H1 (cell line): ENCODE data around the gene SETD1B. TPM values are rescaled to one million over a fixed set of nuclear protein-coding genes. Genes with fewer than 3 reads are reported as not detected.

Source experiments
- CTCF ChIA-PET: fragments of 300-600 bp; sonication (Branson Sonifier 250); formaldehyde crosslinking; loops from one replicate; lab custom pipeline; 2021; ENCODE audit not compliant: partially characterized antibody; lab: Charles Lee
- POLR2A ChIA-PET: fragments of 300-600 bp; sonication (Branson Sonifier 250); formaldehyde crosslinking; loops from one replicate; lab custom pipeline; 2021; ENCODE audit warnings: inconsistent platforms; ENCODE audit not compliant: partially characterized antibody; lab: Charles Lee
- DNase-seq, 2 experiments: peaks; one replicate each; pipeline versions ENCODE4 v3.0.0 to v3.0.0-alpha.2; 2010 to 2022; ENCODE audit warnings: low spot score in 2 of 2, low read depth in 1 of 2, mixed read lengths in 1 of 2
- FAIRE-seq: peaks from 2 replicates; lab custom pipeline; 2011; peaks lifted over from hg19 to GRCh38; lab: Jason Lieb, UNC
- H2AFZ ChIP-seq: 2 replicates; pipeline ENCODE4 v1.8.1; 2012; ENCODE audit warnings: low read length, inconsistent platforms
- H2AK5ac ChIP-seq: 2 replicates; pipeline ENCODE4 v1.6.1; 2013; ENCODE audit warnings: low read depth, low read length
- H2BK120ac ChIP-seq: replicated peaks from 2 replicates; pipeline ENCODE3; 2013; ENCODE audit warnings: low read depth, low read length, inconsistent platforms
- H2BK12ac ChIP-seq: 2 replicates; pipeline ENCODE4 v1.6.1; 2013; ENCODE audit warnings: low read depth, low read length
- H2BK15ac ChIP-seq: 2 replicates; pipeline ENCODE4 v1.6.1; 2013; ENCODE audit warnings: low read length
- H2BK20ac ChIP-seq: 2 replicates; pipeline ENCODE4 v1.6.1; 2013; ENCODE audit warnings: low read length
- H2BK5ac ChIP-seq: 2 replicates; pipeline ENCODE4 v1.6.1; 2013; ENCODE audit warnings: low read depth, low read length
- H3K14ac ChIP-seq: 2 replicates; pipeline ENCODE4 v1.6.1; 2013; ENCODE audit warnings: inconsistent platforms; ENCODE audit not compliant: insufficient read length
- H3K18ac ChIP-seq: 2 replicates; pipeline ENCODE4 v1.6.1; 2013; ENCODE audit warnings: low read length; ENCODE audit errors: extremely low read depth
- H3K23ac ChIP-seq: 2 replicates; pipeline ENCODE4 v1.6.1; 2013; ENCODE audit warnings: inconsistent platforms; ENCODE audit not compliant: insufficient read length
- H3K23me2 ChIP-seq: 2 replicates; pipeline ENCODE4 v1.6.1; 2013; ENCODE audit warnings: low read depth, low read length
- H3K27ac ChIP-seq: 2 replicates; pipeline ENCODE4 v1.6.1; 2011; ENCODE audit warnings: low read depth, low read length, inconsistent platforms
- H3K27me3 ChIP-seq, 4 experiments: replicated peaks in 1 of 4; 1 replicate in 1 of 4; 2 replicates in 3 of 4; pipeline versions ENCODE4 v1.6.1 to v1.8.1; 2011 to 2013; ENCODE audit warnings: low read length in 3 of 4, mild to moderate bottlenecking in 3 of 4, inconsistent platforms in 2 of 4, mixed read lengths in 2 of 4, moderate library complexity in 1 of 4; ENCODE audit not compliant: control insufficient read depth in 3 of 4, insufficient read depth in 3 of 4; ENCODE audit errors: extremely low read depth in 1 of 4
- H3K36me3 ChIP-seq, 4 experiments: 2 replicates each; pipeline versions ENCODE4 v1.6.1 to v1.8.1; 2011 to 2013; ENCODE audit warnings: mild to moderate bottlenecking in 4 of 4, low read length in 3 of 4, moderate library complexity in 2 of 4, control low read depth in 1 of 4, inconsistent platforms in 1 of 4; ENCODE audit not compliant: insufficient read depth in 4 of 4, control insufficient read depth in 2 of 4
- H3K4ac ChIP-seq: replicated peaks from 2 replicates; pipeline ENCODE3; 2013; ENCODE audit warnings: low read length, low read depth, mixed read lengths, inconsistent platforms; ENCODE audit not compliant: insufficient read length
- H3K4me1 ChIP-seq, 4 experiments: replicated peaks in 1 of 4; 1 replicate in 1 of 4; 2 replicates in 3 of 4; pipeline versions ENCODE4 v1.6.1 to v1.8.1; 2011 to 2013; ENCODE audit warnings: low read length in 3 of 4, inconsistent platforms in 2 of 4, mixed read lengths in 1 of 4; ENCODE audit not compliant: insufficient read depth in 4 of 4, control insufficient read depth in 3 of 4
- H3K4me2 ChIP-seq, 2 experiments: 2 replicates each; pipeline versions ENCODE4 v1.6.1 to v1.8.1; 2011 to 2013; ENCODE audit warnings: low read depth in 2 of 2, low read length in 2 of 2, control low read depth in 1 of 2, inconsistent platforms in 1 of 2, mild to moderate bottlenecking in 1 of 2; ENCODE audit not compliant: insufficient read depth in 1 of 2
- H3K4me3 ChIP-seq, 4 experiments: fragments of 200-600, 300-600 bp in 1 of 4; sonication (generic), shearing (Covaris generic), sonication (Bioruptor Twin) in 1 of 4; 2 replicates each; pipeline versions ENCODE4 v1.5.1 to v1.8.1; 2011 to 2016; ENCODE audit warnings: low read length in 4 of 4, low read depth in 3 of 4, control low read depth in 2 of 4, inconsistent platforms in 2 of 4, mild to moderate bottlenecking in 2 of 4, mixed read lengths in 1 of 4, moderate library complexity in 1 of 4; ENCODE audit not compliant: insufficient read depth in 2 of 4; ENCODE audit errors: extremely low read depth in 1 of 4
- H3K56ac ChIP-seq: replicated peaks from 2 replicates; pipeline ENCODE3; 2013; ENCODE audit warnings: low read depth, mild to moderate bottlenecking, mixed read lengths, low read length, inconsistent platforms; ENCODE audit not compliant: insufficient read length
- H3K79me1 ChIP-seq: 2 replicates; pipeline ENCODE4 v1.6.1; 2013; ENCODE audit warnings: low read depth, low read length, control low read depth
- H3K79me2 ChIP-seq, 2 experiments: 2 replicates each; pipeline versions ENCODE4 v1.6.1 to v1.8.1; 2012 to 2013; ENCODE audit warnings: low read length in 2 of 2, mild to moderate bottlenecking in 2 of 2, inconsistent platforms in 1 of 2; ENCODE audit not compliant: insufficient read depth in 2 of 2, control insufficient read depth in 1 of 2
- H3K9ac ChIP-seq, 4 experiments: replicated peaks in 1 of 4; 1 replicate in 1 of 4; 2 replicates in 3 of 4; pipeline versions ENCODE4 v1.6.1 to v1.8.1; 2011 to 2013; ENCODE audit warnings: low read depth in 3 of 4, low read length in 3 of 4, control low read depth in 2 of 4, mild to moderate bottlenecking in 2 of 4, moderate library complexity in 2 of 4, inconsistent platforms in 1 of 4; ENCODE audit errors: extremely low read depth in 1 of 4
- H3K9me3 ChIP-seq, 2 experiments: 2 replicates each; pipeline versions ENCODE4 v1.6.1 to v1.8.1; 2012 to 2013; ENCODE audit warnings: mild to moderate bottlenecking in 2 of 2, moderate library complexity in 2 of 2, control low read depth in 1 of 2, inconsistent platforms in 1 of 2, low read depth in 1 of 2, low read length in 1 of 2, mixed read lengths in 1 of 2; ENCODE audit not compliant: insufficient read depth in 2 of 2
- H4K20me1 ChIP-seq, 2 experiments: replicated peaks in 1 of 2; 2 replicates each; pipeline versions ENCODE3 to v1.8.1; 2011 to 2013; ENCODE audit warnings: inconsistent platforms in 2 of 2, low read length in 2 of 2, mild to moderate bottlenecking in 1 of 2; ENCODE audit not compliant: insufficient read depth in 2 of 2, control insufficient read depth in 1 of 2
- H4K5ac ChIP-seq: 2 replicates; pipeline ENCODE4 v1.6.1; 2013; ENCODE audit warnings: low read length, low read depth, mixed read lengths, inconsistent platforms; ENCODE audit not compliant: insufficient read length
- H4K8ac ChIP-seq: 2 replicates; pipeline ENCODE4 v1.8.0; 2013; ENCODE audit warnings: mild to moderate bottlenecking, moderate library complexity, low read length, inconsistent platforms; ENCODE audit not compliant: insufficient read depth; ENCODE audit errors: extremely low read depth
- H4K91ac ChIP-seq: replicated peaks from 2 replicates; pipeline ENCODE3; 2013; ENCODE audit warnings: low read length, mixed read lengths, inconsistent platforms; ENCODE audit not compliant: insufficient read length
- BCL11A ChIP-seq, 2 experiments: IDR thresholded peaks; one replicate each; pipeline ENCODE4 v1.6.1; 2011; ENCODE audit warnings: low read depth in 2 of 2, low read length in 2 of 2, mild to moderate bottlenecking in 2 of 2
- CTBP2 ChIP-seq: IDR thresholded peaks from 2 replicates; pipeline ENCODE4 v1.7.0; 2011; ENCODE audit warnings: borderline replicate concordance, mild to moderate bottlenecking, moderate library complexity, mixed read lengths, low read length; ENCODE audit not compliant: insufficient read depth, insufficient read length
- RXRA ChIP-seq: IDR thresholded peaks from 2 replicates; pipeline ENCODE4 v1.6.1; 2011; ENCODE audit warnings: low read depth, mild to moderate bottlenecking, low read length, moderate library complexity; ENCODE audit not compliant: insufficient read depth
- SIN3A ChIP-seq, 2 experiments: IDR thresholded peaks in 1 of 2; conservative IDR thresholded peaks in 1 of 2; 2 replicates each; pipeline ENCODE4 v1.6.1; 2011 to 2012; ENCODE audit warnings: low read length in 2 of 2, improper control_type of control experiment in 1 of 2, low read depth in 1 of 2, mild to moderate bottlenecking in 1 of 2
- SIRT6 ChIP-seq: IDR thresholded peaks from one replicate; pipeline ENCODE4 v1.7.1; 2012; ENCODE audit warnings: low read length, inconsistent platforms
- WGBS, 2 experiments: shearing (Covaris generic) in 1 of 2; methylation state at CpG; one replicate each; pipeline versions ENCODE4 v1.1.6 to v1.1.7; 2013 to 2015; ENCODE audit warnings: low lambda C conversion rate in 2 of 2, mixed read lengths in 2 of 2, inconsistent platforms in 1 of 2, low coverage in 1 of 2, missing lambda C conversion rate in 1 of 2; ENCODE audit not compliant: insufficient replicate concordance in 2 of 2, insufficient coverage in 1 of 2, insufficient read length in 1 of 2; ENCODE audit errors: extremely low coverage in 1 of 2, missing lambda C conversion rate in 1 of 2; 5-methylcytosine and 5-hydroxymethylcytosine counted together
- polyA plus RNA-seq, 7 experiments: library from polyadenylated mRNA; depleted of rRNA in 3 of 7; stranded (reverse) in 5 of 7; unstranded in 2 of 7; fragments of >200 nt in 5 of 7; fragments of 200-250 nt in 2 of 7; gene quantifications; 1 replicate in 5 of 7; 2 replicates in 1 of 7; 4 replicates in 1 of 7; pipeline versions ENCODE4 v1.2.1 to v1.2.3, GENCODE V29; 2011 to 2013; ENCODE audit warnings: missing spikeins in 2 of 7, mixed read lengths in 2 of 7
- total RNA-seq: library from RNA; stranded (reverse); fragmentation: NEBNext Ultra II Directional; extraction: Animal tissue kit (Norgen Biotek cat#: 25700); gene quantifications from 2 replicates; pipeline ENCODE4 v1.2.1, GENCODE V29; 2021

The SETD1B gene
- total and polyA plus RNA-seq, 2 of the 8 experiments (the other 6 are each of a cell fraction or from before 2014, with no cell fraction given) = 1.3 to 17.7 TPM

DNA sequence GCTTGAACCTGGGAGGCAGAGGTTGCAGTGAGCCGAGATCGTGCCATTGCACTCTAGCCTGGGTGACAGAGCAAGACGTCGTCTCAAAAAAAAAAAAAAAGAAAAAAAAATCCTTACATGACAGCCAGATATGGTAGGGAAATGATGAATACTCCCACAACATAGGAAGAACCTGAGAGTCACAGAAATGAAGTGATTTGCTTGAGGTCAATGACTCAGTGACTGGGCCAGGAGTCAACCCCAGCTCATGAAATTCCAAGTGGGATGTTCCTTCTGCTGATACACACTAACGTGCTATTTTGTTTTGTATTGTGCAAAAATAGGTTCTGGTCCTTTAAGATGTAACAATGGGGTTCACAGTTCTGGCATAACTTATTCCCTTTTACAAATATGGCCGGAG, 19.3 kb upstream of the SETD1B start:
- no peak overlapping the region for H4K91ac ChIP-seq
- ChIA-PET POLR2A (interaction anchor here (1.2 to 34.9 kb wide), 2 partner anchors 15 to 87 kb away, joined by 3 to 958 read pairs; partner anchors contain the start of genes RHOF and SETD1B), CTCF (interaction anchor here (0.6 to 18.5 kb wide), 6 partner anchors 5 to 104 kb away, joined by 3 to 335 read pairs (median 4); partner anchors contain the start of genes PSMD9 and RHOF)
- FAIRE-seq (no peak), DNase-seq (no peak)
- TF ChIP-seq SIN3A (conservative IDR thresholded peaks at IDR 0.05 in 1 of 2, IDR thresholded peaks at IDR 0.05 in 1 of 2; ENCODE audit: low read depth in 1 of 2, low read length in 2 of 2) (no peak), SIRT6 (no peak), BCL11A (IDR thresholded peaks at IDR 0.05; ENCODE audit: low read depth in 2 of 2, low read length in 2 of 2) (no peak), CTBP2 (no peak), RXRA (no peak)
- no peak overlapping the region for H2BK12ac ChIP-seq
- H4K5ac ChIP-seq = no peak overlapping the region
- H2AK5ac ChIP-seq = no peak overlapping the region
- no peak overlapping the region for H4K8ac ChIP-seq
- H3K79me2 ChIP-seq = no peaks in the 10 kb centered on the region
- peaks cover 0 to 3% (median under 1%) of the 10 kb centered on the region in 4 experiments; a peak in 1 of 7 replicates for H3K4me1 ChIP-seq
- no peak overlapping the region for H2BK15ac ChIP-seq
- H3K36me3 ChIP-seq = peaks cover 0 to 6% (median 5%) of the 10 kb centered on the region in 4 experiments; a peak in 4 of 8 replicates
- H2AFZ ChIP-seq = no peak overlapping the region
- H3K79me1 ChIP-seq = no peaks in the 10 kb centered on the region; the same call in none of the 2 replicates
- no peak overlapping the region for H2BK5ac ChIP-seq
- no peak overlapping the region for H3K23ac ChIP-seq
- no peak overlapping the region for H3K18ac ChIP-seq
- peaks cover 10 to 20% of the 10 kb centered on the region in 2 experiments for H4K20me1 ChIP-seq
- H3K23me2 ChIP-seq = no peaks in the 10 kb centered on the region
- no peak overlapping the region for H3K56ac ChIP-seq
- 87% methylated on average over 2 of the region's 6 CpGs; no CpG with 5 or more reads in 1 of the 2 experiments for WGBS, 2 experiments
- H3K14ac ChIP-seq = no peak overlapping the region
- H3K4ac ChIP-seq = no peak overlapping the region
- H3K27me3 ChIP-seq = no peaks in the 10 kb centered on the region
- no peak overlapping the region for H2BK20ac ChIP-seq
- H3K4me3 ChIP-seq = no peak overlapping the region
- H3K27ac ChIP-seq = no peak overlapping the region
- no peak overlapping the region for H2BK120ac ChIP-seq
- H3K9me3 ChIP-seq = no peaks in the 10 kb centered on the region
- no peak overlapping the region for H3K9ac ChIP-seq
- H3K4me2 ChIP-seq = no peak overlapping the region
